Astrocyte (in vitro differentiated cells and primary cell): ENCODE data around the gene XXYLT1.

Source experiments
- EZH2 ChIP-seq: IDR thresholded peaks from 2 replicates; pipeline ENCODE4 v1.6.1; 2012; ENCODE audit warnings: mild to moderate bottlenecking, low read length, inconsistent platforms; ENCODE audit not compliant: insufficient read depth
- TF ChIP-seq, protein P1 (sequence below): IDR thresholded peaks from 2 replicates; pipeline ENCODE4 v1.5.1; 2011; ENCODE audit warnings: low read depth, mild to moderate bottlenecking, inconsistent platforms, low read length, moderate library complexity; ENCODE audit not compliant: insufficient read depth

DNA sequence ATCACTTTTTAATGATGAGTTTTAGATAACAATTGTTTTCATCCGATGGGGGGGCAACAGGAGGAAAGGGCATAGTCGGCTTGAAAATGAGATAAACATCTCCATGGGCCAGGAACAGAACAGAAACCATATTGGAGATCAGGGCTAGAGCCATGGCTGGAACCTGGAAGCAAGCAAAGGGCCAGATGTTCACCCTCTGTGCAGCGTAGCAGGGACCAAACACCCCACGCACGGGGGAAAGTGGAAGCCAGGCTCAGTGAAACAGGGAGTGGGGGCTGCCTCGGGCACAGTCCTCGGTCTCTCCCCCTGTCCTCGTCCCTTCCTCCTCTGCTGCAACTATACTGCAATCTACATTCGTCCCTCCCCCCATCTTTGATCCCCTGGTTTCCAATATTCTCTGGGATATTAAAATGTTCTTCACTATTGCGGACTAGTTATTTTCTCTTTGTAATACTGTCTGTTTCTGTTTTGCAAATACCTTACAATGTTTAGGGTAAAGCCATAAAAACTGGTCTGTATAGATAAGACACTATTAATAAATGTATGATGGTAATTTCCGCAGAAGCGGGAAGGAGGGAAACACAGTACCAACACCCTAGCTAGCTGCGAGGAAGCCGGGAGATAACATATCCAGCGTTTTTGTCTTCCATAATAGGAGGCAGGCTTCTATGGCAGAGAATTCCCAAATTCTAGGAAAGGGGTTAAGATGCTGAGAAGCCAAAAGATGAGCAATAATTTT is 121.5 kb downstream of the XXYLT1 start:
- TF ChIP-seq, protein P1, sequence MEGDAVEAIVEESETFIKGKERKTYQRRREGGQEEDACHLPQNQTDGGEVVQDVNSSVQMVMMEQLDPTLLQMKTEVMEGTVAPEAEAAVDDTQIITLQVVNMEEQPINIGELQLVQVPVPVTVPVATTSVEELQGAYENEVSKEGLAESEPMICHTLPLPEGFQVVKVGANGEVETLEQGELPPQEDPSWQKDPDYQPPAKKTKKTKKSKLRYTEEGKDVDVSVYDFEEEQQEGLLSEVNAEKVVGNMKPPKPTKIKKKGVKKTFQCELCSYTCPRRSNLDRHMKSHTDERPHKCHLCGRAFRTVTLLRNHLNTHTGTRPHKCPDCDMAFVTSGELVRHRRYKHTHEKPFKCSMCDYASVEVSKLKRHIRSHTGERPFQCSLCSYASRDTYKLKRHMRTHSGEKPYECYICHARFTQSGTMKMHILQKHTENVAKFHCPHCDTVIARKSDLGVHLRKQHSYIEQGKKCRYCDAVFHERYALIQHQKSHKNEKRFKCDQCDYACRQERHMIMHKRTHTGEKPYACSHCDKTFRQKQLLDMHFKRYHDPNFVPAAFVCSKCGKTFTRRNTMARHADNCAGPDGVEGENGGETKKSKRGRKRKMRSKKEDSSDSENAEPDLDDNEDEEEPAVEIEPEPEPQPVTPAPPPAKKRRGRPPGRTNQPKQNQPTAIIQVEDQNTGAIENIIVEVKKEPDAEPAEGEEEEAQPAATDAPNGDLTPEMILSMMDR = no peak
- no peak for TF ChIP-seq EZH2
